IMR-90 (cell line): Measurements from ENCODE around the gene CD276. TPM values are rescaled to one million over a fixed set of nuclear protein-coding genes. Genes with fewer than 3 reads are reported as not detected.

ENCODE experiments used
- ATAC-seq: fragments of 200-7000 bp; cut with Tn5 transposase; 2 replicates; pipeline ENCODE4 v1.9.1; 2020; ENCODE audit warnings: low read depth, mild to moderate bottlenecking, moderate library complexity
- BruUV-seq: library from RNA; stranded (reverse); fragments of 400-500 nt; replicated peaks from 2 replicates; lab custom pipeline; 2021; lab: Mats Ljungman, UMichigan
- CTCF ChIA-PET: fragments of 300-600 bp; formaldehyde crosslinking; extraction: SDS; loops from one replicate; lab custom pipeline; 2021; ENCODE audit warnings: antibody characterized with exemption; lab: Yijun Ruan, JAX
- POLR2A ChIA-PET: fragments of 300-600 bp; sonication (Branson Sonifier 250); formaldehyde crosslinking; loops from one replicate; lab custom pipeline; 2022; ENCODE audit warnings: antibody characterized with exemption; ENCODE audit not compliant: unreplicated experiment; lab: Charles Lee
- DNase-seq: peaks from one replicate; pipeline ENCODE4 v3.0.0; 2013
- H2AFZ ChIP-seq: replicated peaks from 2 replicates; pipeline ENCODE3; 2013; ENCODE audit warnings: low read length, mild to moderate bottlenecking; ENCODE audit not compliant: poor library complexity
- H2AK5ac ChIP-seq: 2 replicates; pipeline ENCODE4 v1.6.1; 2013; ENCODE audit warnings: low read depth, low read length, inconsistent platforms
- H2AK9ac ChIP-seq: replicated peaks from 2 replicates; pipeline ENCODE3; 2013; ENCODE audit warnings: mild to moderate bottlenecking, low read depth, low read length, moderate library complexity; ENCODE audit not compliant: poor library complexity
- H2BK120ac ChIP-seq: 2 replicates; pipeline ENCODE4 v1.6.1; 2013; ENCODE audit warnings: low read depth, low read length, inconsistent platforms
- H2BK15ac ChIP-seq: 3 replicates; pipeline ENCODE4 v1.6.1; 2013; ENCODE audit warnings: low read depth, low read length, inconsistent platforms
- H2BK20ac ChIP-seq: 2 replicates; pipeline ENCODE4 v1.6.1; 2013; ENCODE audit warnings: low read depth, mild to moderate bottlenecking, inconsistent platforms, low read length, moderate library complexity
- H2BK5ac ChIP-seq: 2 replicates; pipeline ENCODE4 v1.6.1; 2013; ENCODE audit warnings: mild to moderate bottlenecking, low read depth, low read length, inconsistent platforms; ENCODE audit not compliant: poor library complexity, severe bottlenecking
- H3K14ac ChIP-seq: replicated peaks from 2 replicates; pipeline ENCODE4 v1.6.1; 2013; ENCODE audit warnings: low read depth, low read length, inconsistent platforms
- H3K18ac ChIP-seq: 2 replicates; pipeline ENCODE4 v1.6.1; 2013; ENCODE audit warnings: low read depth, low read length, control low read depth
- H3K23ac ChIP-seq: 2 replicates; pipeline ENCODE4 v1.6.1; 2013; ENCODE audit warnings: low read depth, low read length, inconsistent platforms
- H3K27ac ChIP-seq: 2 replicates; pipeline ENCODE4 v1.5.1; 2013; ENCODE audit warnings: mild to moderate bottlenecking, control low read depth, low read length; ENCODE audit not compliant: insufficient read depth
- H3K27me3 ChIP-seq: 2 replicates; pipeline ENCODE4 v1.6.1; 2013; ENCODE audit warnings: low read length; ENCODE audit not compliant: control insufficient read depth, insufficient read depth
- H3K36me3 ChIP-seq: 2 replicates; pipeline ENCODE4 v1.6.1; 2013; ENCODE audit warnings: low read length, mixed read lengths; ENCODE audit not compliant: control insufficient read depth, insufficient read depth
- H3K4ac ChIP-seq: 2 replicates; pipeline ENCODE4 v1.6.1; 2013; ENCODE audit warnings: low read depth, low read length, inconsistent platforms
- H3K4me1 ChIP-seq: 2 replicates; pipeline ENCODE4 v1.6.1; 2013; ENCODE audit warnings: low read length, mixed read lengths; ENCODE audit not compliant: control insufficient read depth, insufficient read depth
- H3K4me2 ChIP-seq: 2 replicates; pipeline ENCODE4 v1.6.1; 2013; ENCODE audit warnings: low read depth, mild to moderate bottlenecking, control low read depth, low read length, moderate library complexity
- H3K4me3 ChIP-seq: 2 replicates; pipeline ENCODE4 v1.5.1; 2013; ENCODE audit warnings: low read depth, mild to moderate bottlenecking, control low read depth, low read length, moderate library complexity; ENCODE audit not compliant: insufficient read depth
- H3K56ac ChIP-seq: 2 replicates; pipeline ENCODE4 v1.6.1; 2013; ENCODE audit warnings: low read length, inconsistent platforms; ENCODE audit not compliant: insufficient read depth; ENCODE audit errors: extremely low read depth
- H3K79me1 ChIP-seq, 2 experiments: 2 replicates each; pipeline ENCODE4 v1.6.1; 2013; ENCODE audit warnings: low read length in 2 of 2, inconsistent platforms in 1 of 2, low read depth in 1 of 2
- H3K9ac ChIP-seq: 2 replicates; pipeline ENCODE4 v1.6.1; 2013; ENCODE audit warnings: low read depth, low read length, control low read depth
- H3K9me1 ChIP-seq: 2 replicates; pipeline ENCODE4 v1.6.1; 2013; ENCODE audit warnings: low read length, inconsistent platforms; ENCODE audit not compliant: insufficient read depth
- H3K9me3 ChIP-seq: 2 replicates; pipeline ENCODE4 v1.6.1; 2013; ENCODE audit warnings: low read length; ENCODE audit not compliant: control insufficient read depth, insufficient read depth
- H4K20me1 ChIP-seq: 2 replicates; pipeline ENCODE4 v1.6.1; 2013; ENCODE audit warnings: low read length, inconsistent platforms; ENCODE audit not compliant: insufficient read depth
- H4K5ac ChIP-seq: 2 replicates; pipeline ENCODE4 v1.6.1; 2013; ENCODE audit warnings: mild to moderate bottlenecking, low read depth, low read length, control low read depth
- H4K8ac ChIP-seq, 2 experiments: 2 replicates each; pipeline ENCODE4 v1.6.1; 2013; ENCODE audit warnings: low read depth in 2 of 2, low read length in 2 of 2, control low read depth in 1 of 2, inconsistent platforms in 1 of 2
- H4K91ac ChIP-seq: 2 replicates; pipeline ENCODE4 v1.6.1; 2013; ENCODE audit warnings: low read depth, low read length, inconsistent platforms; ENCODE audit not compliant: insufficient read depth
- BHLHE40 ChIP-seq: fragments of 150-350 bp; IDR thresholded peaks from 2 replicates; pipeline ENCODE4 v1.6.1; 2016; ENCODE audit warnings: mild to moderate bottlenecking, low read depth, low read length
- CEBPB ChIP-seq: IDR thresholded peaks from 2 replicates; pipeline ENCODE4 v1.6.1; 2012; ENCODE audit warnings: low read depth, low read length, improper control_type of control experiment
- CHD1 ChIP-seq: IDR thresholded peaks from 2 replicates; pipeline ENCODE4 v1.6.1; 2012; ENCODE audit warnings: low read depth, low read length, improper control_type of control experiment
- CTCF ChIP-seq: conservative IDR thresholded peaks from 2 replicates; pipeline ENCODE4 v1.5.1; 2012; ENCODE audit warnings: mild to moderate bottlenecking, low read depth, low read length, improper control_type of control experiment
- ELK1 ChIP-seq: fragments of 150-350 bp; IDR thresholded peaks from 2 replicates; pipeline ENCODE4 v1.6.1; 2016; ENCODE audit warnings: low read depth, mild to moderate bottlenecking, low read length, moderate library complexity, borderline replicate concordance
- FOS ChIP-seq: fragments of 150-350 bp; IDR thresholded peaks from 2 replicates; pipeline ENCODE4 v1.6.1; 2016; ENCODE audit warnings: low read depth, low read length
- MAFK ChIP-seq: IDR thresholded peaks from 2 replicates; pipeline ENCODE4 v1.6.1; 2012; ENCODE audit warnings: low read depth, low read length, improper control_type of control experiment
- MAZ ChIP-seq: IDR thresholded peaks from 2 replicates; pipeline ENCODE4 v1.6.1; 2012; ENCODE audit warnings: low read depth, mild to moderate bottlenecking, low read length, improper control_type of control experiment, moderate library complexity, borderline replicate concordance
- MXI1 ChIP-seq: IDR thresholded peaks from 2 replicates; pipeline ENCODE4 v1.6.1; 2012; ENCODE audit warnings: low read depth, mild to moderate bottlenecking, low read length, moderate library complexity, borderline replicate concordance
- NFE2L2 ChIP-seq: fragments of 150-350 bp; IDR thresholded peaks from 2 replicates; pipeline ENCODE4 v1.6.1; 2016; ENCODE audit warnings: low read depth, mild to moderate bottlenecking, low read length
- POLR2A ChIP-seq: IDR thresholded peaks from 2 replicates; pipeline ENCODE4 v1.6.1; 2012; ENCODE audit warnings: mild to moderate bottlenecking, low read depth, low read length
- RAD21 ChIP-seq: IDR thresholded peaks from 2 replicates; pipeline ENCODE4 v1.6.1; 2012; ENCODE audit warnings: low read length, improper control_type of control experiment
- RCOR1 ChIP-seq: IDR thresholded peaks from 2 replicates; pipeline ENCODE4 v1.6.1; 2012; ENCODE audit warnings: mild to moderate bottlenecking, low read length, improper control_type of control experiment; ENCODE audit not compliant: insufficient replicate concordance
- RFX5 ChIP-seq: IDR thresholded peaks from 2 replicates; pipeline ENCODE4 v1.8.0; 2012; ENCODE audit warnings: low read depth, mild to moderate bottlenecking, low read length, moderate library complexity
- SMC3 ChIP-seq: fragments of 150-350 bp; IDR thresholded peaks from 2 replicates; pipeline ENCODE4 v1.6.1; 2016; ENCODE audit warnings: low read depth, mild to moderate bottlenecking, antibody characterized with exemption, low read length, moderate library complexity
- WGBS, 2 experiments: methylation state at CpG; one replicate each; pipeline versions ENCODE4 v1.1.5 to v1.1.7; 2013; ENCODE audit warnings: missing lambda C conversion rate in 2 of 2; ENCODE audit not compliant: insufficient read length in 1 of 2; ENCODE audit errors: extremely low coverage in 2 of 2; 5-methylcytosine and 5-hydroxymethylcytosine counted together
- dilution Hi-C: fragments of 300-500 bp; cut with HindIII; formaldehyde crosslinking; loops from one replicate; pipeline ENCODE4 v1.14.3; 2018; ENCODE audit warnings: low sequenced_read_pairs; ENCODE audit not compliant: unreplicated experiment
- in situ Hi-C: fragments of 300-500 bp; cut with MboI; formaldehyde crosslinking; loops from 3 replicates; pipeline ENCODE4 v1.14.3; 2019; ENCODE audit warnings: low sequenced_read_pairs, inconsistent platforms, mixed read lengths
- intact Hi-C: fragments of 100-400 bp; cut with micrococcal nuclease; formaldehyde crosslinking; loops from 2 replicates; pipeline ENCODE4 v1.10.0; 2022
- polyA plus RNA-seq, 3 experiments: library from polyadenylated mRNA; depleted of rRNA; stranded (reverse); fragments of >200 nt; gene quantifications; 2 replicates each; pipeline ENCODE4 v1.2.3, GENCODE V29; 2012; ENCODE audit warnings: low replicate concordance in 1 of 3
- total RNA-seq: library from RNA; depleted of rRNA; stranded (reverse); fragments of >200 nt; gene quantifications from 2 replicates; pipeline ENCODE4 v1.2.3, GENCODE V29; 2012
- TF ChIP-seq, protein P1 (sequence below): fragments of 150-350 bp; IDR thresholded peaks from 2 replicates; pipeline ENCODE4 v1.6.1; 2017; ENCODE audit warnings: mild to moderate bottlenecking, antibody characterized with exemption, low read length, low read depth

The CD276 gene
- total and polyA plus RNA-seq, 2 of the 4 experiments (the other 2 are of a cell fraction), result 30.8 to 149 TPM

GRCh38 chr15:73750951-73751350 lies 66.8 kb downstream of the CD276 start:
- BruUV-seq, result no TSS peak
- intact Hi-C loops, result no loop called here

More at GRCh38 chr15:73750951-73751350, 66.8 kb downstream of the CD276 start:
- Histone ChIP-seq H3K27me3 (peaks cover 84% of the 10 kb centered on the region), H3K79me1 (no peaks in the 10 kb centered on the region), H3K9ac (no peak overlapping the region), H3K56ac (no peak overlapping the region), H2BK20ac (no peak overlapping the region), H2AK5ac (no peak overlapping the region), H3K14ac (no peak overlapping the region), H2BK120ac (no peak overlapping the region), H3K9me1 (peaks cover 3% of the 10 kb centered on the region; the same call in 1 of the 2 replicates), H2BK5ac (no peak overlapping the region), H2BK15ac (no peak overlapping the region), H2AFZ (no peak overlapping the region), H3K27ac (no peak overlapping the region), H4K20me1 (no peaks in the 10 kb centered on the region; the same call in none of the 2 replicates), H3K4me3 (no peak overlapping the region), H3K18ac (no peak overlapping the region), H3K23ac (no peak overlapping the region), H3K4ac (no peak overlapping the region), H4K5ac (no peak overlapping the region), H3K36me3 (no peaks in the 10 kb centered on the region), H3K9me3 (no peaks in the 10 kb centered on the region), H4K91ac (no peak overlapping the region), H3K4me1 (no peaks in the 10 kb centered on the region), H2AK9ac (no peak overlapping the region), H4K8ac (no peak overlapping the region), H3K4me2 (no peak overlapping the region)
- ChIA-PET POLR2A (no interaction called here), CTCF (no interaction called here)
- WGBS, 2 experiments, result 90% methylated on average over 8 of the region's 20 CpGs; no CpG with 5 or more reads in 1 of the 2 experiments
- in situ Hi-C loops (no loop called here), dilution Hi-C loops (no loop called here)
- DNase-seq (no peak), ATAC-seq (no peak)
- no peak for TF ChIP-seq CEBPB
- no peak for TF ChIP-seq SMC3
- no peak for TF ChIP-seq POLR2A
- TF ChIP-seq MXI1, result no peak
- TF ChIP-seq BHLHE40, result no peak
- no peak for TF ChIP-seq CTCF
- no peak for TF ChIP-seq RFX5
- TF ChIP-seq FOS, result no peak
- TF ChIP-seq, protein P1, sequence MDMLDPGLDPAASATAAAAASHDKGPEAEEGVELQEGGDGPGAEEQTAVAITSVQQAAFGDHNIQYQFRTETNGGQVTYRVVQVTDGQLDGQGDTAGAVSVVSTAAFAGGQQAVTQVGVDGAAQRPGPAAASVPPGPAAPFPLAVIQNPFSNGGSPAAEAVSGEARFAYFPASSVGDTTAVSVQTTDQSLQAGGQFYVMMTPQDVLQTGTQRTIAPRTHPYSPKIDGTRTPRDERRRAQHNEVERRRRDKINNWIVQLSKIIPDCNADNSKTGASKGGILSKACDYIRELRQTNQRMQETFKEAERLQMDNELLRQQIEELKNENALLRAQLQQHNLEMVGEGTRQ, result no peak
- TF ChIP-seq RCOR1, result no peak
- TF ChIP-seq ELK1, result no peak
- TF ChIP-seq CHD1, result no peak
- TF ChIP-seq RAD21, result no peak
- no peak for TF ChIP-seq MAZ
- TF ChIP-seq NFE2L2, result no peak
- TF ChIP-seq MAFK, result no peak
